Keratinocyte (primary cell): ENCODE data around the gene AMZ1.

Experiments
- EZH2 ChIP-seq: IDR thresholded peaks from one replicate; pipeline ENCODE4 v1.6.1; 2012; ENCODE audit warnings: inconsistent platforms, mild to moderate bottlenecking, low read length, moderate library complexity
- TF ChIP-seq, protein P1 (sequence below), 3 experiments: IDR thresholded peaks in 1 of 3; conservative IDR thresholded peaks in 1 of 3; optimal IDR thresholded peaks in 1 of 3; 2 replicates in 2 of 3; 3 replicates in 1 of 3; pipeline versions ENCODE3 to v1.5.1; 2011; ENCODE audit warnings: low read length in 3 of 3, mild to moderate bottlenecking in 3 of 3, moderate library complexity in 2 of 3, control low read depth in 1 of 3, inconsistent platforms in 1 of 3; ENCODE audit not compliant: insufficient read depth in 2 of 3; ENCODE audit errors: extremely low read depth in 1 of 3

DNA sequence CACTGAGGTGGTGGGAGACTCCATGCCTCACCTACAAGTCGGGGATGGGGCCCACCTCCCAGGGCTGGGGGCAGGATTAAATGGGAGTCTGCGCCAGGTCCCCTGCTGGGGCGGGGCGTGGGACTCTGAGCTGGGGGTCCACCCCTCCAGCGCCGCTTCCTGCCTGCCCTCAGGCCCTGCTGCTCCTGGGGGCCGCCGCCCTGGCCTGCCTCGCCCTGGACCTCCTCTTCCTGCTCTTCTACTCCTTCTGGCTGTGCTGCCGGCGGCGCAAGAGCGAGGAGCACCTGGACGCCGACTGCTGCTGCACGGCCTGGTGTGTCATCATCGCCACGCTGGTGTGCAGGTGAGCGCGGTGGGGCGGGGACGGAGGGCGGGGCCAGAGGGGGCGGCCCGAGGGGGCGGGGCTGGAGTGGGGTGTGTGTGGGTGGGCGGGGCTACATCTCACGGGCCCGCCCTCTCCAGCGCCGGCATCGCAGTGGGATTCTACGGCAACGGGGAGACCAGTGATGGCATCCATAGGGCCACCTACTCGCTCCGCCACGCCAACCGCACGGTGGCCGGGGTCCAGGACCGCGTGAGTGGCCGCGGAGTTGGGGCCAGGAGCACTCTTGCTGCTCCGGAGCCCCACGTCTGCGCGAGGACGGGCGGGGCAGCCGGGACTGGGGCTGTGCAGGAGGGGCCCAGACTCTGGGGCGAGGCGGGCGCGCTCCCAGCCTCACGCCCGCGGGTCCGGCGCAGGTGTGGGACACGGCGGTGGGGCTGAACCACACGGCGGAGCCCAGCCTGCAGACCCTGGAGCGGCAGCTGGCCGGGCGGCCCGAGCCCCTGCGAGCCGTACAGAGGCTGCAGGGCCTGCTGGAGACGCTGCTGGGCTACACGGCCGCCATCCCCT, 41.1 kb upstream of the AMZ1 start:
- TF ChIP-seq, protein P1, sequence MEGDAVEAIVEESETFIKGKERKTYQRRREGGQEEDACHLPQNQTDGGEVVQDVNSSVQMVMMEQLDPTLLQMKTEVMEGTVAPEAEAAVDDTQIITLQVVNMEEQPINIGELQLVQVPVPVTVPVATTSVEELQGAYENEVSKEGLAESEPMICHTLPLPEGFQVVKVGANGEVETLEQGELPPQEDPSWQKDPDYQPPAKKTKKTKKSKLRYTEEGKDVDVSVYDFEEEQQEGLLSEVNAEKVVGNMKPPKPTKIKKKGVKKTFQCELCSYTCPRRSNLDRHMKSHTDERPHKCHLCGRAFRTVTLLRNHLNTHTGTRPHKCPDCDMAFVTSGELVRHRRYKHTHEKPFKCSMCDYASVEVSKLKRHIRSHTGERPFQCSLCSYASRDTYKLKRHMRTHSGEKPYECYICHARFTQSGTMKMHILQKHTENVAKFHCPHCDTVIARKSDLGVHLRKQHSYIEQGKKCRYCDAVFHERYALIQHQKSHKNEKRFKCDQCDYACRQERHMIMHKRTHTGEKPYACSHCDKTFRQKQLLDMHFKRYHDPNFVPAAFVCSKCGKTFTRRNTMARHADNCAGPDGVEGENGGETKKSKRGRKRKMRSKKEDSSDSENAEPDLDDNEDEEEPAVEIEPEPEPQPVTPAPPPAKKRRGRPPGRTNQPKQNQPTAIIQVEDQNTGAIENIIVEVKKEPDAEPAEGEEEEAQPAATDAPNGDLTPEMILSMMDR (optimal IDR thresholded peaks at IDR 0.05 in 1 of 3, IDR thresholded peaks at IDR 0.05 in 1 of 3, conservative IDR thresholded peaks at IDR 0.05 in 1 of 3; ENCODE audit: extremely low read depth in 1 of 3, insufficient read depth in 2 of 3, low read length in 3 of 3) = no peak
- no peak for TF ChIP-seq EZH2
